ENCODE results near the gene DYNC1H1.

DNA sequence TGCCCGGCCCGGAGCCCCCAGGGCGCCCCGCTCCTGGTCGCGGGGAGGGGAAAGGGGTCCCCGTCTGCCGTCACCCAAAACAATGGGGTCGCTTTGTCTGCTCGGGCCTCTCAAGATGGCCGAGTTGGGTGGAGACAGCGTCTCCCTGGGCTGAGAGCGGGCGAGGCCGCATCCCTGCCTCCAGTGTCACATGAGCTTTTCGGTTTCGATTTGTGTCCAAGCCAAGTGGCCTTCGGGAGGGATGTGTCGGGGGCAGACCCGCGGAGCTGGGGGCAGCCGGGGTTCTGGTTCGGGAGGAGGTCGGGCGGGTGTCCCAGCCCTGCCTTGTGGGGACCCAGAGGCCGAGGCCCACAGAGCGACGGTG is 790 bp downstream of the DYNC1H1 start:
- TF ChIP-seq SUZ12 (IDR thresholded peaks at IDR 0.05), result no peak
- TF ChIP-seq PKNOX1 (IDR thresholded peaks at IDR 0.05), result no peak
- no peak for TF ChIP-seq FOXA1 (IDR thresholded peaks at IDR 0.05)
- no peak for TF ChIP-seq NFRKB (IDR thresholded peaks at IDR 0.05)
- no peak for TF ChIP-seq BHLHE40 (IDR thresholded peaks at IDR 0.05; ENCODE audit: borderline replicate concordance)
- TF ChIP-seq SP1 (IDR thresholded peaks at IDR 0.05), result no peak
- no peak for TF ChIP-seq FOXM1 (IDR thresholded peaks at IDR 0.05; ENCODE audit: borderline replicate concordance)
- no peak for TF ChIP-seq ARNT (IDR thresholded peaks at IDR 0.05)
- TF ChIP-seq FOXK2 (IDR thresholded peaks at IDR 0.05), result no peak
- TF ChIP-seq CTBP1 (IDR thresholded peaks at IDR 0.05; ENCODE audit: borderline replicate concordance), result no peak
